ENCODE measurements around the gene POTEG.
"Not testable (repeated sequence)": the region's sequence is repeated elsewhere in the genome, so short reads cannot be mapped to it uniquely, and the experiment has no call there.

POTEG gene

GRCh38 chr14:19372813-19373500 lies 61.2 kb downstream of the POTEG start:
- not testable (repeated sequence) for DNase-seq (ENCODE audit: low spot score)

- not testable (repeated sequence) for DNase-seq (ENCODE audit: low spot score)
Observed at GRCh38 chr14:19371767-19372166, 62.4 kb downstream of the POTEG start.

DNA sequence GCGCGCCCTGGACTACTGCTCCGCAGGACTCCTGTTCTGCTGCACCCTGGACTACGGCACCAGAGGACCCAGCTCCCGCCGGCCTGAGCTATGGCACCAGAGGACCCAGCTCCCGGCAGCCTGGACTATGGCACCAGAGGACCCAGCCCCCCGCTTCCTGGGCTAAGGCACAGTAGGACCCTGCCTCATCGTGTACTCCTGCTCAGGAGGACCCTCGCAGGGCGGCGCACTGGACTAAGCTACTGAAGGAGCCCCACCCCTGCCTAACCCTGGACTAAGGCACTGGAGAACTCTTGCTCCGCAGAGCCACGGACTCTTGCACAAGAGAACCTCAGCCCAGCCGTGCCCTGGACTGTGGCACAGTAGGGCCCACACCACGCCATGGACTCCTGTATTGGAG lies 71.3 kb downstream of the POTEG start:
- DNase-seq (ENCODE audit: low spot score): not testable (repeated sequence)

- DNase-seq (ENCODE audit: low spot score): not testable (repeated sequence)
Observed at GRCh38 chr14:19362323-19362722, 71.8 kb downstream of the POTEG start.

- not testable (repeated sequence) for DNase-seq (ENCODE audit: low spot score)
Observed at GRCh38 chr14:19361636-19362253, 72.4 kb downstream of the POTEG start.

DNA sequence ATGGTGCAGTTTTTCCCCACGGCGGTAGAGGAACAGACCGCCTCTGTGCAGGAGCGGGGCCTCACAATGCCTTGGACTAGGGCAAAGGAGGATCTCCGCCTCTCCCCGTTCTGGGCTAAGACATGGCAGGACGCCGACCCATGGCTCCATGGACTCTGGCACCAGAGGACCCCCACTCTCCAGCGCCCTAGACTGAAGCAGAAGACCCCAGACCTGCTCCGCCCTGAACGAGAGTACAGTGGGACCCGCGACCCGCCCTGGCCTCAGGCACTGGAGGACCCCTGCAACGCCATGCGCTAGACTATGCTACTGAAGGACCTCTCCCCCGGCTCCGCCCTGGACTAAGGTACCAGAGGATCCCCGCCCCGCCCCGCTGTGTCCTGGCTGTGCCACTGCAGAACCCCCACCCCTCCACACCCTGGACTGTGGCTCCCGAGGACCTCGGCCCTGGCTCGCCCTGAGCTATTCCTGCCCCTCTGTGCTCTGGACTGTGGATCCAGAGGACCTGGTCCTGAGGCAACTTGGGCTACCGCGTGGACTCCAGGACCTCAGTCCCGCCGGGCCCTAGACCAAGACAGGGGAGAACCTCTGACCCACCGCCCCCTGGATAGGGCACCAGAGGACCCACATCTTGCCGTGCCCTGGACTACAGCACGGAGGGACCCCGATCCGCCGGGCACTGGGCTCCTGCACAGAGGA lies 73.1 kb downstream of the POTEG start:
- DNase-seq (ENCODE audit: low spot score): not testable (repeated sequence)

Measured in HuH-7 (cell line).